ENCODE results near the gene ZNF107. TPM values are rescaled to one million over a fixed set of nuclear protein-coding genes. Genes with fewer than 3 reads are reported as not detected.

Gene ZNF107
- total RNA-seq, 1 donor from 2014 or later: 11.7 TPM

DNA sequence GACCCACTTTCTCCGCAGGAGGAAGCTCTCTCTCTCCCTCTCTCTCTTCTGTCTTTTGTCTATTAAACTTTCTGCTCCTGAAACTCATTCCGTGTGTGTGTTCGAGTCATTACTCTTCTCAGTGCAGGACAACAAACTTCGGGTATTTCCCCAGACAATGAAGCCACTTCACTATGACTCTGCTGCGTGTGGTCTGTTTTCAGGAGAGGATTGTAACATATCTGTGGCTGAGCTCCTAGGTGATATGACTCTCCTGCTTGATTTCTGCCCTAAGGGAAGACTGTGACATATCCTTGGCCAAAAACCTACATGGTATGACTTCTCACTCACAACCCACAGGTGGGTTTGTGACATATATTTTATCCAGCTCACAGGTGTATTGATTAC, 39.9 kb upstream of the ZNF107 start:
- Mint-ChIP-seq H3K36me3 (no peaks in the 10 kb centered on the region), H3K4me3 (no peak overlapping the region), H3K27ac (no peak overlapping the region), H3K9me3 (peaks cover 72% of the 10 kb centered on the region), H3K27me3 (ENCODE audit: low read depth) (no peaks in the 10 kb centered on the region), H3K4me1 (no peaks in the 10 kb centered on the region)
- TF ChIP-seq, protein P1, sequence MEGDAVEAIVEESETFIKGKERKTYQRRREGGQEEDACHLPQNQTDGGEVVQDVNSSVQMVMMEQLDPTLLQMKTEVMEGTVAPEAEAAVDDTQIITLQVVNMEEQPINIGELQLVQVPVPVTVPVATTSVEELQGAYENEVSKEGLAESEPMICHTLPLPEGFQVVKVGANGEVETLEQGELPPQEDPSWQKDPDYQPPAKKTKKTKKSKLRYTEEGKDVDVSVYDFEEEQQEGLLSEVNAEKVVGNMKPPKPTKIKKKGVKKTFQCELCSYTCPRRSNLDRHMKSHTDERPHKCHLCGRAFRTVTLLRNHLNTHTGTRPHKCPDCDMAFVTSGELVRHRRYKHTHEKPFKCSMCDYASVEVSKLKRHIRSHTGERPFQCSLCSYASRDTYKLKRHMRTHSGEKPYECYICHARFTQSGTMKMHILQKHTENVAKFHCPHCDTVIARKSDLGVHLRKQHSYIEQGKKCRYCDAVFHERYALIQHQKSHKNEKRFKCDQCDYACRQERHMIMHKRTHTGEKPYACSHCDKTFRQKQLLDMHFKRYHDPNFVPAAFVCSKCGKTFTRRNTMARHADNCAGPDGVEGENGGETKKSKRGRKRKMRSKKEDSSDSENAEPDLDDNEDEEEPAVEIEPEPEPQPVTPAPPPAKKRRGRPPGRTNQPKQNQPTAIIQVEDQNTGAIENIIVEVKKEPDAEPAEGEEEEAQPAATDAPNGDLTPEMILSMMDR (IDR thresholded peaks at IDR 0.05; ENCODE audit: unreplicated experiment): no peak
- DNase-seq (ENCODE audit: low spot score in 2 of 2, unreplicated experiment in 2 of 2): no peak

DNA sequence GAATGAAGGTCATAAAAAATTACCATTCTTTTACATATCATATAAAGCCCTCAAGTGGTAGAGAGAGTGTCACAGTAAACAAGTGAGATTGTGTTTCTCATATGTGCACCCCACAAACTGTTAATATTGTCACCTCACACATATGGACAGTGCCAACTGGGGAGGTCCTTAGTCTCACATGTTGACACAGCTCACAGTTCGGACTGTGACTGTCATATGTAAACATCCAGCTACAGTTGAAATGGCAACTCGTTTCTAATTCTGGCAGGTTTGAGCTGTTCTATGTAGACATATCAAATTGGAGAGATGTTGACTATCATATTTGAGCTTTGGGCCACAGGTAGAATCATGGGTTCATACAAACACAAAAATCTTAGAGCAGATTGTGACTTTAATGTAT, 39.4 kb upstream of the ZNF107 start:
- H3K27ac Mint-ChIP-seq: no peak overlapping the region
- no peaks in the 10 kb centered on the region for H3K36me3 Mint-ChIP-seq
- H3K9me3 Mint-ChIP-seq: peaks cover 67% of the 10 kb centered on the region
- TF ChIP-seq, protein P1 (IDR thresholded peaks at IDR 0.05; ENCODE audit: unreplicated experiment): no peak
- no peak for DNase-seq (ENCODE audit: low spot score in 2 of 2, unreplicated experiment in 2 of 2)
- no peaks in the 10 kb centered on the region for H3K4me1 Mint-ChIP-seq
- no peaks in the 10 kb centered on the region for H3K27me3 Mint-ChIP-seq (ENCODE audit: low read depth)
- no peak overlapping the region for H3K4me3 Mint-ChIP-seq

DNA sequence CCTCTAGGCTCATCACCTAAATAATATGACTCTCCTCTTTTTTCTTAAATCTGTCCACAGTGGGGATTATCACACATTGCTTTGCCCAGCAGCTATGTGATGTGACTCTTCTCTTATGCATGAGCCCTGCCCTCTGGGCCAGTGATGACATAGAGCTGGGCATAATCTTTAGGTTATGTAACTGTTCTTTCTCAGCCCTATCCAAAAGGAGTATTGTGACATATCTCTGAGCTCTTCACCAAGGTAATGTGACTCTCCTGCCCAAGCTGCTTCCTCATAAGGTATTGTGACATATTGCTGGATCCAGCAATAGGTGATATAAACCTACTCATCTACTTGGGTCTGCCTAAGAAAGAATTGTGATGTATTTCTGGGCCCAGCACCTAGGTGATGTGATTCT, 37.7 kb upstream of the ZNF107 start:
- H3K9me3 Mint-ChIP-seq: peaks cover 58% of the 10 kb centered on the region
- no peaks in the 10 kb centered on the region for H3K27me3 Mint-ChIP-seq (ENCODE audit: low read depth)
- H3K4me1 Mint-ChIP-seq: no peaks in the 10 kb centered on the region
- no peak overlapping the region for H3K27ac Mint-ChIP-seq
- DNase-seq (ENCODE audit: low spot score in 2 of 2, unreplicated experiment in 2 of 2): no peak
- no peaks in the 10 kb centered on the region for H3K36me3 Mint-ChIP-seq
- no peak overlapping the region for H3K4me3 Mint-ChIP-seq
- TF ChIP-seq, protein P1 (IDR thresholded peaks at IDR 0.05; ENCODE audit: unreplicated experiment): no peak

DNA sequence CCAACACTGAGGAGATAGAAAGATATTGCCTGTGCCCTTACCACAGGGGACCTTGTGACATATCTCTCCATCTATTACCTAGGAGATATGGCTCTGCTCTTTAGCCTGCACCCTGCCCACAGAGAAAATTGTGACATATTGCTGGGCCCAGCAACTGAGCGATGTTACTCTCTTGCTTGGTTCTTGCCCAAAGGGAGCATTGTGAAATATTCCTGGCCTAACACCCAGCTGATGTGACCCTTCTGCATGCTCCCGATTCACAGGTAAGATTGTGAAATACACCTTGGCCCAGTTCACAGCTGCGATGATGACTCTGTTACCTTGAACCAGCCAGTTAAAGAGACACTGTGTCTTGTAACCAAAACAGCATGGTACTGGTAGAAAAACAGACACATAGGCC, 37.2 kb upstream of the ZNF107 start:
- Mint-ChIP-seq H3K27ac (no peak overlapping the region), H3K27me3 (ENCODE audit: low read depth) (no peaks in the 10 kb centered on the region), H3K9me3 (peaks cover 56% of the 10 kb centered on the region), H3K36me3 (no peaks in the 10 kb centered on the region), H3K4me1 (no peaks in the 10 kb centered on the region), H3K4me3 (no peak overlapping the region)
- TF ChIP-seq, protein P1 (IDR thresholded peaks at IDR 0.05; ENCODE audit: unreplicated experiment): no peak
- no peak for DNase-seq (ENCODE audit: low spot score in 2 of 2, unreplicated experiment in 2 of 2)

DNA sequence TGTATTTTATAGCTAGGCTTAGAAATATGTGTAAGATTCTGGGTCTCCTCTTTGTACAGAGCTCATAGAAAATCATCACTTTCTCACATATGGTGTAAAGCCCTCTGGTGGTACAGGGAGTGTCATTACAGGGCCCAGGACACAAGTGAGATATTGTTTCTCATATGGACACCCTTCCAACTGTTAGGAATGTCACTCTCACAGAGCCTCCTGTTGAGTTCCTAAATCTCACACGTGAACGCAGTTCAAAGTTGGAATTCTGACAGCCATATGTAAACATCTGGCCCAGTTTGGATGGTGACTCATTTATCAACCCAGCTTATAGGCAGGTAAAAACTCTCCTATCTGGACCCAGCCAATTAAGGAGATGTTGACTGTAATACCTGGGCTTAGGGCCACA, 35.4 kb upstream of the ZNF107 start:
- H3K4me3 Mint-ChIP-seq: no peak overlapping the region
- no peaks in the 10 kb centered on the region for H3K36me3 Mint-ChIP-seq
- TF ChIP-seq, protein P1 (IDR thresholded peaks at IDR 0.05; ENCODE audit: unreplicated experiment): peak; percentile 9
- peaks cover 51% of the 10 kb centered on the region for H3K9me3 Mint-ChIP-seq
- no peaks in the 10 kb centered on the region for H3K27me3 Mint-ChIP-seq (ENCODE audit: low read depth)
- no peaks in the 10 kb centered on the region for H3K4me1 Mint-ChIP-seq
- no peak for DNase-seq (ENCODE audit: low spot score in 2 of 2, unreplicated experiment in 2 of 2)
- no peak overlapping the region for H3K27ac Mint-ChIP-seq

DNA sequence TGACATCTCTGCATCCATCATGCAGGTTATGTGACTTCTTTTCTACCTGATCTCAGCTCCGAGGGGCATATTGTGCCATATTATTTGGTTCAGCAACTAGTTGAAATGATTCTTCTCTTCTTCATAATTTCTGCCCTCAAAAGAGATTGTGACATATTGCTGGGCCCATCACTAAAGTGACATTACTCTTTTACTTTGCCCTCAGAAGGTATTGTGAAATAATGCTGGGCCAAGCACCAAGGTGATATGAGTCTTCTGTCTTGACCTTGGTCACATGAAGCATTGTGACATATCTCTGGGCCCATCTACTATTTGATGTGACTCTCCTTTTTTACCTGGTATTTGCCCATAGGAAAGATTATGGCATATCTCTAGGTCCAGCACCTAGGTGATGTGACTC, 33.9 kb upstream of the ZNF107 start:
- H3K27ac Mint-ChIP-seq: no peak overlapping the region
- H3K9me3 Mint-ChIP-seq: peaks cover 52% of the 10 kb centered on the region
- no peak overlapping the region for H3K4me3 Mint-ChIP-seq

More for the DNA sequence above, 33.9 kb upstream of the ZNF107 start:
- Mint-ChIP-seq H3K27me3 (ENCODE audit: low read depth) (no peaks in the 10 kb centered on the region), H3K4me1 (no peaks in the 10 kb centered on the region), H3K36me3 (no peaks in the 10 kb centered on the region)
- no peak for DNase-seq (ENCODE audit: low spot score in 2 of 2, unreplicated experiment in 2 of 2)
- TF ChIP-seq, protein P1 (IDR thresholded peaks at IDR 0.05; ENCODE audit: unreplicated experiment): no peak

Data from mesothelial cell of epicardium (in vitro differentiated cells).